GM21529 (cell line): ENCODE data around the gene ZNF225.
A peak's percentile ranks its signal among the peaks of the same experiment; 100 is the strongest.
"Not testable (repeated sequence)": the region's sequence is repeated elsewhere in the genome, so short reads cannot be mapped to it uniquely, and the experiment has no call there.

ENCODE experiments used
- ATAC-seq: cut with Tn5 transposase; IDR thresholded peaks from one replicate; pipeline ENCODE4 v1.9.1; 2021; ENCODE audit not compliant: unreplicated experiment

The ZNF225 gene

DNA sequence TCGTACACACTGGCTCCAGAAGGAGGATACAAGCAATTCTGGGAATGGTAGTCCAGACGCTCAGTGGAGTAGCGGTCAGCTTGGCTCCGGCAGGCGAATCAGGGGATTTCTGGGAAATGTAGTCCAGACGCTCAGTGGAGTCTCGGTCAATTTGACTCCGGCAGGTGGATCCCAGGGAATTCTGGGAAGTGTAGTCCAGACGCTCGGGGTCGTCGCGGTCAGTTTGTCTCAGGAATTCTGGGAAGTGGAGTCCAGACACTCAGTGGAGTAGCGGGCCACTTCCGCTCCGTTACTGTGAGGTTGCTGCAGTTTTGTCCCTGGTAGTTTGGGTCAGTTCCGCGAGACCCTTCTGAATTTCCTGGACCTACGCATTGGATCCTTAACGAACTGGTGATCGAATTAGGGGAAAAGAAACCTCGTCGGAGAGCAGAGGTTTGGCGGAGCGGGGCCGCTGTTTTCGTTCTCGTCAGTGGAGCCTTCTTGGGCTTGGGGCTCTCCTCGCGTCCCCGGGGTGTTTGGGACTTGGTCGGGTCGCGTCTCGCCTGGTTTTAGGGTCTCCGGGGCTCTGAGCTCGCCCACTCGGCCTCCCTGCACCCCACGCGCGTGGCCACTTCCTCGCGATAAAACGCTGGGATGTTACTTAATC is at the start of gene ZNF225:
ZNF225 (plus strand) TSS at position 262 of the 646 bp plus-strand sequence. CDS start 2,429 bp downstream, outside the sequence.
- peak; percentile 88 for ATAC-seq

DNA sequence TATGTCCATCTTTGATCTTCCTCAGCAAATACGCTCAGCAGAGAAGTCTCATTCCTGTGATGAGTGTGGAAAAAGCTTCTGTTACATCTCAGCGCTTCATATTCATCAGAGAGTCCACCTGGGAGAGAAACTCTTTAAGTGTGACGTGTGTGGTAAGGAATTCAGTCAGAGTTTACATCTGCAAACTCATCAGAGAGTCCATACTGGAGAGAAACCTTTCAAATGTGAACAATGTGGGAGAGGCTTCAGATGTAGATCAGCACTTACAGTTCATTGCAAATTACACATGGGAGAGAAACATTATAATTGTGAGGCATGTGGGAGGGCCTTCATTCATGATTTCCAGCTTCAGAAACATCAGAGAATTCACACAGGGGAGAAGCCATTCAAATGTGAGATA is 46.9 kb upstream of the ZNF225 start:
- ATAC-seq: no peak

- no peak for ATAC-seq
Observed at GRCh38 chr19:44069415-44069814, 43.8 kb upstream of the ZNF225 start.

- ATAC-seq: peak; percentile 97
Observed at GRCh38 chr19:44071824-44072542, 41.2 kb upstream of the ZNF225 start, which contains the start of gene ZNF284. Gene ZNF284, plus strand, starts transcription at chr19:44072159. Its CDS starts 4,231 bp downstream, at chr19:44076390.

DNA sequence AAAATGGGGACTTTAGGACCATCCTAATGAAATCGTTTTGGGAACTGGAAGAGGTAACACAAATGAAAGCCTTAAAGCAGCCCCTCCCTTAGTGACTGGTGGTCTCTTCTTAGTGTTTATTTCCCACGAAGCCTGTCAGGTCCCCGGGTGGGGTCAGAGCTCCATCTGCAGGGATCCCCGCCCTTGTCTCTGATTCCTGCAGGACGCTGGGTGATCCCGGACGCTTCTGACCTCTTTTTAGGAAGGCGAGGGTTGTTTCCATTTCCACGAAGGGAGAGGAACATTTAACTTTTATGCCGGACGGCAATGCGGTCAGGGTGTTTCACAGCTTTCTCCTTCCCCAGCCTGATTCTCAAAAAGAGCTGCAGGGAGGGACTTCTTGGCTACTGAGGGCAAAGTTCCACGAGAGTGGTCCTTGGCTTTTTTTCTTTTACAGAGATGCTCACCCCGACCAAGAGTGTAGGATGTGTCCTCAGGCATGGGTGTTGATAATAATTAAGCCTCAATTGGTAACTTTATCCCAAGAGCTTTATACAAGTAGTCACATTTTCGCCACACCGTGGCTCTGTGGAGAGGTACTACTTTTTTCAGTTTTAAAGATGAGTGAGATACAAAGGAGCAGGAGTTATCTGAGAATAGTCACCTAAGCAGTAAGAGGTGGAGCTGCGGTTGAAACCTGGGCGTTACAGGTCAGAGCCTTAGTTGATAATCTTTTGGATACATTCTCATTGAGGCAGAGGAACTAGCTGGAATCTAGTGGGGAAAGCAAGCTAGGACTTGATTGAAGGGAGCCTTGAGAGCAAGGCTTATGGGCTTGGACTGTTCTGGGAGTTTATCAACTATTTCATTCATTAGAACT is 40.4 kb upstream of the ZNF225 start:
- no peak for ATAC-seq

DNA sequence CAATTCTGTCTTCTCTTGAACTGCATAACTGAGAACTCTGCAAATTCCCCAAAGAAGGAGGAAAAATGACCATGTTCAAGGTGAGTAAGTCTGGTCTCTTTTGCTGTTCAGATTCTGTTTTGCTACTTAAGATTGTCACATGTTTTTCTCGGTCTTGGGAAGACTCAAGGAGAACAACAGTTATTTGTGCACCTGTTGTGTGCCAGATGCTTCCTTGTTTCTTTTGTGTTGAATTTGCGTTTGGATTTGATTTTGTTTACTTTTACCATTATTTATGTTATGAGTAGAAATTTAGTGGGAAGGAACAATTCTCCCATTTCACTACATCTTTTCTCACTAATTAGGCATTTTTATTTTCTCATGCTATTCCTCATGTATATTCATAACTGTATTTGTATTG is 36.9 kb upstream of the ZNF225 start:
- ATAC-seq: no peak

- no peak for ATAC-seq
Observed at GRCh38 chr19:44092108-44092507, 21.1 kb upstream of the ZNF225 start.

GRCh38 chr19:44093931-44094765 is 19.1 kb upstream of the ZNF225 start, which contains the start of gene ZNF224:
Gene ZNF224, plus strand, starts transcription at chr19:44094361. Its CDS starts 3,513 bp downstream, at chr19:44097874.
- peak; percentile 85 for ATAC-seq

GRCh38 chr19:44107751-44108150 is 5.4 kb upstream of the ZNF225 start:
- no peak for ATAC-seq

GRCh38 chr19:44109458-44109857 is 3.7 kb upstream of the ZNF225 start:
- no peak for ATAC-seq

DNA sequence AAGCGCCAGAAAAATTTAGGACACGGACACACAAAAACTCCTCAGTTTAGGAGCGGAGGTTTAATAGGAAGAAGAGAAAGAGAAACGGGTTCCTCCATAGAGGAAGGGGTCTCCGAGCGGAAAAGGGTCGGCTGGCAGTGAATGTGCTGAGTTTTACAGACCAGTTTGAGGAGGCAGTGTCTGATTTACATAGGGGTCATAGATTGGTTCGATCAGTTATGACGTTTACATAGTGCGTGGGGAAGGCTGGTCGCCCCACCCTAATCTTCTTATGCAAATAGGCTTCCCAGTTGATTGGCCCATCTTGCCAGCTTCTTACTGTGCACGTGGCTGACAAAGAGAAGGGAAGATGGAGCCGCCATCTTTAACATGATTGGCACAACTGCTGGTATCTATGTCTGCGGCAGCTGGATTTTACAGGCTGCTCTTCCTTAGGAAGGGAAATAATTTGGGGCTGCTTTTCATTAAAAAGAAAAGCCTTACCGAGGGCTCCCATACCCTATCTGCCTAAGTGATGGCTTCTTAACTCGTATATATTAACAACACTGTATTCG is 1.2 kb upstream of the ZNF225 start:
- no peak for ATAC-seq

GRCh38 chr19:44112802-44113137 is 429 bp upstream of the ZNF225 start:
- peak; percentile 15 for ATAC-seq

- ATAC-seq: no peak
Observed at GRCh38 chr19:44113784-44114390, 688 bp downstream of the ZNF225 start.

DNA sequence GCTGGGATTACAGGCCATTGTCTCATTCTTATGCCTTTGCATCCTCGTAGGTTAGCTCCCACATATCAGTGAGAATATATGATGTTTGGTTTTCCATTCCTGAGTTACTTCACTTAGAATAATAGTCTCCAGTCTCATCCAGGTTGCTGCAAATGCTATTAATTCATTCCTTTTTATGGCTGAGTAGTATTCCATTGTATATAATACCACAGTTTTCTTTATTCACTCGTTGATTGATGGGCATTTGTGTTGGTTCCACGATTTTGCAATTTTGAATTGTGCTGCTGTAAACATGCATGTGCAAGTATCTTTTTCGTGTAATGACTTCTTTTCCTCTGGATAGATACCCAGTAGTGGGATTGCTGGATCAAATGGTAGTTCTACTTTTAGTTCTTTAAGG is 8.0 kb downstream of the ZNF225 start:
- not testable (repeated sequence) for ATAC-seq

DNA sequence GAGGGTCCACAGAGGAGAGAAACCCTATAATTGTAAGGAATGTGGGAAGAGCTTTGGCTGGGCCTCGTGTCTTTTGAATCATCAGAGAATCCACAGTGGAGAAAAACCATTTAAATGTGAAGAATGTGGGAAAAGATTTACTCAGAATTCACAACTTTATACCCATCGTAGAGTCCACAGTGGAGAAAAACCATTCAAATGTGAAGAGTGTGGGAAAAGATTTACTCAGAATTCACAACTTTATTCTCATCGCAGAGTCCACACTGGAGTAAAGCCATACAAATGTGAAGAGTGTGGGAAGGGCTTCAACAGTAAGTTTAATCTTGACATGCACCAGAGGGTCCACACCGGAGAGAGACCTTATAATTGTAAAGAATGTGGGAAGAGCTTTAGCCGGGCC is 18.8 kb downstream of the ZNF225 start:
- no peak for ATAC-seq

GRCh38 chr19:44141191-44142058 is 28.2 kb downstream of the ZNF225 start, which contains the start of gene ZNF234:
Gene ZNF234, plus strand, starts transcription at chr19:44141554. Its CDS starts 3,079 bp downstream, at chr19:44144633.
- ATAC-seq: peak; percentile 85

- ATAC-seq: no peak
Observed at GRCh38 chr19:44142059-44142433, 28.8 kb downstream of the ZNF225 start.

- ATAC-seq: no peak
Observed at GRCh38 chr19:44149776-44150175, 36.6 kb downstream of the ZNF225 start.

- no peak for ATAC-seq
Observed at GRCh38 chr19:44151491-44151890, 38.3 kb downstream of the ZNF225 start.
